RPMI7951 (cell line): Measurements from ENCODE around the gene ACTRT3. TPM values are rescaled to one million over a fixed set of nuclear protein-coding genes. Genes with fewer than 3 reads are reported as not detected.

Source experiments
- DNase-seq: peaks from one replicate; pipeline ENCODE4 v3.0.0-alpha.2; 2012; ENCODE audit warnings: low read depth
- total RNA-seq: library from RNA; depleted of rRNA; stranded (reverse); fragments of >200 nt; shearing (Covaris generic); gene quantifications from 2 replicates; pipeline ENCODE4 v1.2.3, GENCODE V29; 2014; rRNA removed

ACTRT3 gene
- 1.3 and 1.6 TPM in 2 replicates for total RNA-seq

- peak; percentile 62 for DNase-seq
Observed at GRCh38 chr3:169769287-169770181, at the start of gene ACTRT3. ACTRT3 (minus strand) TSS chr3:169769561; CDS start chr3:169769520, 41 bp downstream.

DNA sequence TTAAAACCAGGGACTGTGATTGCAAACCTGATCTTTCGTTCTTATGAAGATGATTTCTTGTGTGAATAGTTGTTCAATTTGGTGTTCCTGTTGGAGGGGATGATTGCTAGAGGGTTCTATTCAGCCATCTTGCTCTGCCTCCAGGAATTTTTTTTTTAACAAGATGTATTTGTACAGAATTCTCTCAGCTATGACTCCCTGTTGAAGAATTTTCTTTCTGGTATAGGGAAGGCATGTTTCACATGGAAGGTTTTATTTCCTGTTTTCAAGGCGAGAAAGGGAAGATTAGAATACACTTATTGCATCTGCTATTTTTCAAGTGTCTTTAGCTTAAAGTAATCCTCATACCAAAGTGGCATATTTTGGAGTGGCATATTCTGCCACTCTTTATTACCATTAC lies 49.0 kb upstream of the ACTRT3 start:
- no peak for DNase-seq

DNA sequence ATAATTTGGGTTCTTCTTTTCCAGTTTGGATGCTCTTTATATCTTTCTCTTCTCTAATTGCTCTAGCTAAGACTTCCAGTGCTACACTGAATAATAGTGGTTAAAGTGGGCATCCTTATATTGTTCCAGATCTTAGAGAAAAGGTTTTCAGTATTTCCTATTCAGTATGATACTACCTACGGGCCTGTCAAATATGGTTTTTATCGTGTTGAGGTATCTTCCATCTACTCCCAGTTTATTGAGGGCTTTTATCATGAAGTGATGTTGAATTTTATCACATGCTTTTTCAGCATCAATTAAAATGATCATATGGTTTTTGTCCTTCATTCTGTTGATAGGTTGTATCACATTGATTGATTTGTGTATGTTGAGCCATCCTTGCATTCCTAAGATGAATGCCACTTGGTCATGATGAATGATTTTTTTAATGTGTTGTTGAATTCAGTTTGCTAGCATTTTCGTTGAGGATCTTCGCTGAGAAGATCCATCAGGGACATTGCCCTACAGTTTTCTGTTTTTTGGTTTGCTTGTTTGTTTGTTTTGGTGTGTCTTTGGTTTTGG lies 46.3 kb upstream of the ACTRT3 start:
- no peak for DNase-seq

GRCh38 chr3:169813757-169814517 lies 44.6 kb upstream of the ACTRT3 start:
- DNase-seq: peak; percentile 49

DNA sequence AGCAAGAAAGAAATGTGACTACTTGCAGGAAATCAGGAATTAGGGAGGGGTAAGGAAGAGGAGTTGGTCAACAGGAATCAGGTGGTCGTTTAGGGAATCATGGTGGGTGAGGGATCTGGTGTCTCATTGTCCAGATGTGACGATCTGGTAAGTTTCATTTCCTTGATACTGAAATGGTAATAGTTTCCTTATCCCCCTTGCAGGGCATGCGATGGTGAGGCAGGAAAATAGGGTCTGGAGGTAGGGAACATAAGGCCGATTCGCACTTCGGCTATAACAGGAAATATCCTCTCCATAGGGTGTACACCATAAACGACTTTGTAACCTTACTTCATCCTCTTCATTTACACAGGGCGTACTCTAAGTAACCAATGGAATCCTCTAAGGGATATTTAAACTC lies 43.9 kb upstream of the ACTRT3 start:
- DNase-seq: peak; percentile 4

- peak; percentile 76 for DNase-seq
Observed at GRCh38 chr3:169812332-169813235, 43.2 kb upstream of the ACTRT3 start, which contains the start of the genes LRRC34 and LRRIQ4. LRRC34 (minus strand) TSS chr3:169812904; CDS start chr3:169812548, 356 bp downstream. LRRIQ4 (plus strand) TSS chr3:169812870; CDS start chr3:169821922, 9,052 bp downstream.

GRCh38 chr3:169811631-169812331 lies 42.4 kb upstream of the ACTRT3 start:
- DNase-seq: peak; percentile 78

- DNase-seq: no peak
Observed at GRCh38 chr3:169809230-169809795, 40.0 kb upstream of the ACTRT3 start.

DNA sequence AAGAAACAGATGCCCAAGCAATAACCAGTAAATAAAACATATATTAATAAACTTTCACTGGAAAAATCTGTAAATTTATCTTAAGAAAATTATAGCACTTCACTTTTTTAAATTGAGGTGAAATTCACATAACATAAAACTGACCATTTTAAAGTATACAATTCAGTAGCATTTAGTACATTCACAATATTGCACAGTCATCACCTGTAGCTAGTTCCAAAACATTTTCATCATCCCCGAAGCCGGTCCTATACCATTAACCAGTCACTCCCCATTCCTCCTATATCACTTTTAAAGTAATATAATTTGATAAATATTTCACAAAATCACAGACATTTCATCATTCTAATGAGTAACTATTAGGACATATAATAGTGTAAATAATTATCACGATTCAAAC lies 35.3 kb upstream of the ACTRT3 start:
- no peak for DNase-seq

DNA sequence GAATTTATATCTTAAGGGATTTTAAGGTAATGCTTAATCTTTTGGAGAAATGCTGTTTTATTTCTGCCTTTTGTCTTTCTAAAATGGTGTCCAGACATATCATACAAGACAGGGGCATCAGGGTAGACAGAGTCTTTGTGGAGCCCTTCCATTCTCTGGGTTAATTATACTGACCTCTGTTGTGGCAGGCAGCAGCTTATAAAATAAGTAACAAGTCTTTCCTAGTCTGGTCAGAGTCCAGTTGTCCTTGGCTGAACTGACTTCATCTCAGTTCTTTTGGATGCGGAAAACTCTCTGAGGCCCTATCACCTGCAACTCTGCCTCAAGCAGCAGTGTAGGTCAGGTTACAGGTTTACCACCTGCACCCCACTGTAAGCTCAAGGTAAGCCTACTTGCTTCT lies 23.0 kb upstream of the ACTRT3 start:
- no peak for DNase-seq

DNA sequence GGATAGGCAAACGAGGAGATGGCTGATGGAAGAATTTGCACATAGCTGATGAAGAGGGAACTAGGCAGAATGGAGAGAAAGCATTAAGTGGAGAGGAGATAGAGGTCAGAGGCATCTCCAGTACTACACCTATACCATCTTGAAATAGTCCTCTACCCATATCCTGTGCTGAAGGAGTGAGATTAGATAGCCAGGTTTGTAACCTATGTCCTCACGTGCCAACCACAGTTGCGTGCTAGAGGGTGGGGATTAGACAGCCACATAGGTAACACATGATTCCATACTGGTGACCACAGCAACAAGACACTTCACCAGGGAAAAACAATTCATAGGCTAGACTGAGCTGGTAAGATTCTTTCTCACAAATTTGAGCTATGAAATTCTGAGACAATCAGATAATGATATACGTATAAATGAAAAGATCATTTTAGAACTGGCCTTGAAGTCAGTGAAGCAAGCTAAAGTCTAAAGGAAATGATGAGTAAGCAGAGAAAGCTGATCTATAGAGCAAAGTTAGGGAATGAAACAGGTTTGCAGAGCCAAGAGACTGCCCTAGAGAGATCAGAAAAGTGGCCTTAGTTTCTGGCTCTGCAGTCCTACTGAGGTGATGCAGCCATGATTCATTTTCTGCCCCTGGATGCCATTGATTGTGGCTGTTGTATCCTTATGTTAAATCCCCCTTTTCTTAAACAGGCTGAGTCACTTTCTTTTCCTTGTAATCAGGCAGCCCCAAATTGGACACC lies 21.5 kb upstream of the ACTRT3 start:
- DNase-seq: no peak

- DNase-seq: no peak
Observed at GRCh38 chr3:169790219-169790618, 20.9 kb upstream of the ACTRT3 start.

GRCh38 chr3:169787791-169788190 lies 18.4 kb upstream of the ACTRT3 start:
- no peak for DNase-seq

DNA sequence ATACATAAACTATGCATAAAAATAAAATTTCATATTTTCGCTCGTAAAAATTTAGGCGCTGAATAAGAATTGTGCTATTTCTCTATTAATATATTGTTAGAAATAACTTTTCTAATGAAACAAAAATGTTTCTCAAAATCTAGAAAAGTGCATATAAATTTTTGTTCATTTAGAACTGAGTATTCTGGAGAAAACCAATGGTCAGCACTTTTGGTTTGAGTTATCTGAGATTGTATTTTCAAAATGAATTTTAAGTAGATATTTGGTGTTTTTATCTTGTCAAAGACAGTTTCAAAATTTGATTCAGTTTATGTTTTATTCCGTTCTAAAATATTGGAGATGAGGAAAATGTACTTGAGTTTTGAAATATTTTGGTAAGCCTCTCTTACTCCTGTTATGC lies 17.8 kb upstream of the ACTRT3 start:
- no peak for DNase-seq

DNA sequence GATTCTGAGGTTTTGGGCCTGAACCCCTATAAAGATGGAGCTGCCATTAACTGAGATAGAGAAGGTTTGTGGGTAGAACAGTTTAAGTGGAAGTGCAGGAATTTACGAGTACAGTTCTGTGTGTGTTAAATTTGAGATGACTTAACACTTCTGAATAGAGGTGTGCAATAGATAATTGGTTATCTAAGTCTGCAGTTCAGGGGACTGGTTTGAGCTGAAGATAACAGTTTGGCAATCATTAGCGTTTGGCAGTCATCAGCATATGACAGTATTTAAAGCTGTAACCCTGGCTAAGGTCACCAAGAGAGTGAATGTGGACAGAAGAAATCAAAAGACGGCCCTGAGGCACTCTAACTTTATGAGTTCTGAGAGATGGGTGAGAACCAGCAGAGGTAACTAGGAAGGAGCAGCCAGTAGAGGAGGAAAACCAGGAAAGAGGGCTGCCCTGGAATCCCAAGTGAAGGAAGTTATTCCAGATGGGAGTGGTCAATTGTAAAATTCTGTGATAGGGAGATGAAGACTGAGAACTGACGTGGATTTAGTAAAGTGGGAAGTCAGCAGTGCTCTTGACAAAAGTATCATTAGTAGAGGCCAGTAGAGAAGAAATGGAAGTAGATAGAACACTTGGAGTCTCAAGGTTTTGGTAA lies 12.0 kb upstream of the ACTRT3 start:
- no peak for DNase-seq

- no peak for DNase-seq
Observed at GRCh38 chr3:169780742-169781141, 11.4 kb upstream of the ACTRT3 start.

DNA sequence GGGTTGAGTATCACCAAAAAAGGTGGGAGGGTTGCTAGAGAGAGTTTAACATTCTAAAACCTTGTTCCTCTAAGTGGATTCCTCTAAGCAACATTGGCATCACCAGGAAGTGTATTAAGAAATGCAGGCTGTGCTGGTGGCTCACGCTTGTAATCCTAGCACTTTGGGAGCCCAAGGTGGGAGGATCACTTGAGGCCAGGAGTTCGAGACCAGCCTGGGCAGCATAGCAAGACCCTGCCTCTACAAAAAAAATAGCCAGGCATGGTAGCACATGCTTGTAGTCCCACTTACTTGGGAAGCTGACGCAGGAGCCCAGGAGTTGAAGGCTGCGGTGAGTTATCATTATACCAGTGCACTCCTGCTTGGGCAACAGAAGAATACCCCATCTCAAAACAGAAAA lies 8.5 kb upstream of the ACTRT3 start:
- no peak for DNase-seq

- DNase-seq: no peak
Observed at GRCh38 chr3:169774186-169774585, 4.8 kb upstream of the ACTRT3 start.
